ENCODE measurements around the gene BRSK2.

Gene BRSK2

DNA sequence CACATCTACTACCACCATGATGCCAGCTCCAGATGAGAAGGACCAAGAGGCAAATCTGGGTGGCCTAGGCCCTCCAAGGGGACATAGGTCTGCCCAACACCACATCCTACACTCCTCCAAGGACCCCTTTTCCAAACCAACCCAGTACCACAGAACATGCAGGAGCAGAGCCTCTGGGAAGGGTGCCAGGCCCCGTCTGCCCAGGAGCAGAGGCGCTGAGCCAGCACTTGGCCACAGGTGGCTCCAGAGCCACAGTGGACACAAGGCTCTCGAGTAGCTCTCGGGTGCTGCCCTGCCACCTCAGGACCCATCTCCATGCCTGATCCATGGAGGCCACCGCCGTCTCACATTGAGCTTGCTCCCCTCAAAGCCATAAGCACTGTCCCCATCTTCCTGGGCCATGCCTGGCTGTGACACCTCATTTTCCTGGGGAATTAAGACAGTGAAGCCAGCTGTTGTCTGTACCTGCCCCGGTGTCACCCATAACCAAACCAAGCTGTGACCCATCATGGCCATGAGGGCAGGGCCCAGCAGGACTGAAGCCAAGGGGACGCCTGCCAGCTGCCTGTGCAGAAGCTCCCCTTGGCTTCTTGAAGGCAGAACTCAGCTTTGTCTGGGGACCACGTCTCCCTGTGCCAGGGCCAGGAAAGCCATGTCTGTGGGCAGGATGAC is 89.4 kb downstream of the BRSK2 start:
- no peak for DNase-seq (ENCODE audit: insufficient read length, low spot score)
- TF ChIP-seq CTCF (IDR thresholded peaks at IDR 0.05; ENCODE audit: insufficient read depth, missing control alignments), result no peak
- FAIRE-seq, result no peak

DNA sequence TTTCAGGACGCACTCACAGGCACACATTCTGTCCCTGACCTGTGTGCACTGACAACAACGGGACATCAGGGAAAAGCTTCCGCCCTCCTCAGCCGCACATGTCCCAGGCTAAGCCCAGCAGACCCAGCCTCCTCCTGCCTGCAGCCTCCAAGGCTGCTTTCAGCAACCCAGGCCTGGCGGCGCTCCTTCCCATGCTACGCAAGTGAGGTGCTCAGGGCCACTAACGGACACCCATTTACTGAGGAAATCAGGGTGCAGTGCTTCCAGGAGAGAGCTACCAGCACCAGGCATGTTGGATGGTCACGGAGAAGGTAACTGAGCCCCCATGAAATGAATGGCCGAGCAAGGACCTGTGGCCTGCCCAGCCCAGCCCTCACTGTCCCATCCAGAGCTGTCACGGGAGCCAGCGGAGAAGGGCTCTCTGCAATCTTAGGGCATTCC is 90.0 kb downstream of the BRSK2 start:
- no peak for DNase-seq (ENCODE audit: insufficient read length, low spot score)
- no peak for TF ChIP-seq CTCF (IDR thresholded peaks at IDR 0.05; ENCODE audit: insufficient read depth, missing control alignments)
- no peak for FAIRE-seq

- no peak for DNase-seq (ENCODE audit: insufficient read length, low spot score)
- no peak for FAIRE-seq
- no peak for TF ChIP-seq CTCF (IDR thresholded peaks at IDR 0.05; ENCODE audit: insufficient read depth, missing control alignments)
Observed at GRCh38 chr11:1480191-1480554, 90.4 kb downstream of the BRSK2 start.

- no peak for TF ChIP-seq CTCF (IDR thresholded peaks at IDR 0.05; ENCODE audit: insufficient read depth, missing control alignments)
- FAIRE-seq (no peak), DNase-seq (ENCODE audit: insufficient read length, low spot score) (no peak)
Observed at GRCh38 chr11:1480555-1481482, 91.1 kb downstream of the BRSK2 start.

- FAIRE-seq, result no peak
- TF ChIP-seq CTCF (IDR thresholded peaks at IDR 0.05; ENCODE audit: insufficient read depth, missing control alignments), result no peak
- DNase-seq (ENCODE audit: insufficient read length, low spot score), result no peak
Observed at GRCh38 chr11:1481483-1481825, 91.7 kb downstream of the BRSK2 start.

DNA sequence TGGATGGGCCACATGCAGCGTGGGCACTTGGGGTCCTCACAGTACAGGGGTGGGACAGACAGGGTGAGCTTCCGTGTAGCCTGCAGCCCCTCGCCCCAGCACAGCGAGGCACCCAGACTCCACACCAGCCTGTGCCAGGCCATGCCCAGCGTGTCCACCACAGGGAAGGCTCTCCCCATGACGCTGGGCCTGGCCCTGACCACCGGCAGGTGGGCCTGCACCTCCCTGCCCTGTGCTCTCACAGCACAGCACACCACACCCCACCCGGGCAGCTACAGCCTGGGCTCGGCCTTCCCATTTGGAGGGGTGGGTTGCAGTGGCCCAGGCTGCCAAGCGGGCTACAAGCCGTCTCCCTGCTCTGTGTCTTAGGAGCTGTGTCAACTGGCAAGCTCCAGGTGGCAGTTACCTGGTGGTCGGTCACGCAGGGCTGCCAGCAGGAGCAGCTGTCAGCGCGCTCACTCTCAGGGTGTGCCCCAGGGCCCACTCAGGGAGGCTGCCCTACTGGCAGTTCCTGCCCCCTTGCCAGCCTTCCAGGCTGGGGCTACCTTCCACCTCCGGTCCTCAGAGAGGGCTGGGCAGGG is 92.2 kb downstream of the BRSK2 start:
- FAIRE-seq, result no peak
- DNase-seq (ENCODE audit: insufficient read length, low spot score), result no peak
- TF ChIP-seq CTCF (IDR thresholded peaks at IDR 0.05; ENCODE audit: insufficient read depth, missing control alignments), result no peak

Measured in D721Med (cell line).